Measurements from ENCODE around the gene TGFA. TPM values are rescaled to one million over a fixed set of nuclear protein-coding genes. Genes with fewer than 3 reads are reported as not detected.

Gene TGFA
- total and polyA plus RNA-seq, 2 experiments from 2014 or later: 1.4 to 6.5 TPM

DNA sequence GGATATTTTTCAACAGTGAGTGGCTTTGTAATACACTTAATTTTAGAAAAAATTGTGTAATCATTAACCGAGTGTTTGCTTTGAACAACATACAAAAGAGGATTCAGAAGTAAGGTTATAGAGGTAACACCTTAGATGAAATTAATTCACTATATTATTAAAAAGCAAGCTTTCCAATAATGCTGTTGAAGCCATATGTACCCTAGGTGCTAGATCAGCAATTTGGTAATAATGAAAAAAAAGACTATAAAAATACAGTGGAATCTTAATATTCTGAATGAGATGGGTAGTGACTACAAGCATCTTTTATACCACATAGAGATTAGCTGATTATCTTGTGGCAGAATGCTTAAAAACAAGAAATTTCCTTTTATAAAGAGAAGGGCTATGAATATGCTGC lies 136.6 kb downstream of the TGFA start:
- Mint-ChIP-seq H3K4me3 (no peak overlapping the region), H3K4me1 (peaks cover 7% of the 10 kb centered on the region), H3K36me3 (ENCODE audit: low read depth) (no peaks in the 10 kb centered on the region), H3K27me3 (ENCODE audit: insufficient read depth, low read depth, poor library complexity) (peaks cover 13% of the 10 kb centered on the region), H3K9me3 (no peaks in the 10 kb centered on the region), H3K27ac (no peak overlapping the region)
- H3K79me2 ChIP-seq (replicated peaks; ENCODE audit: insufficient read depth): no peaks in the 10 kb centered on the region
- DNase-seq (ENCODE audit: low spot score): no peak
- no peak overlapping the region for H3K27ac ChIP-seq (ENCODE audit: low read depth)
- no peaks in the 10 kb centered on the region for H3K4me1 ChIP-seq (ENCODE audit: insufficient read depth)
- H3K4me3 ChIP-seq: no peak overlapping the region
- H3K27me3 ChIP-seq (ENCODE audit: insufficient read depth): peaks cover 16% of the 10 kb centered on the region; the same call in 1 of the 2 replicates
- H3K4me2 ChIP-seq: no peak overlapping the region
- ATAC-seq: no peak
- no peaks in the 10 kb centered on the region; the same call in 1 of the 2 replicates for H3K9me2 ChIP-seq (ENCODE audit: insufficient read depth)
- H3K36me3 ChIP-seq (ENCODE audit: insufficient read depth): no peaks in the 10 kb centered on the region
- no peaks in the 10 kb centered on the region for H3F3A ChIP-seq (replicated peaks; ENCODE audit: low read depth)
- no peak overlapping the region for H2AFZ ChIP-seq
- no peak for TF ChIP-seq POLR2AphosphoS5 (IDR thresholded peaks at IDR 0.05; ENCODE audit: low read depth)
- TF ChIP-seq EZH2 (IDR thresholded peaks at IDR 0.05; ENCODE audit: low read depth, unreplicated experiment): no peak
- TF ChIP-seq JUNB (IDR thresholded peaks at IDR 0.05; ENCODE audit: unreplicated experiment): no peak
- no peak for TF ChIP-seq ZNF331 (CRISPR knock-in tag; IDR thresholded peaks at IDR 0.05; ENCODE audit: low read depth)
- TF ChIP-seq ETS1 (IDR thresholded peaks at IDR 0.05): no peak
- TF ChIP-seq, protein P1, sequence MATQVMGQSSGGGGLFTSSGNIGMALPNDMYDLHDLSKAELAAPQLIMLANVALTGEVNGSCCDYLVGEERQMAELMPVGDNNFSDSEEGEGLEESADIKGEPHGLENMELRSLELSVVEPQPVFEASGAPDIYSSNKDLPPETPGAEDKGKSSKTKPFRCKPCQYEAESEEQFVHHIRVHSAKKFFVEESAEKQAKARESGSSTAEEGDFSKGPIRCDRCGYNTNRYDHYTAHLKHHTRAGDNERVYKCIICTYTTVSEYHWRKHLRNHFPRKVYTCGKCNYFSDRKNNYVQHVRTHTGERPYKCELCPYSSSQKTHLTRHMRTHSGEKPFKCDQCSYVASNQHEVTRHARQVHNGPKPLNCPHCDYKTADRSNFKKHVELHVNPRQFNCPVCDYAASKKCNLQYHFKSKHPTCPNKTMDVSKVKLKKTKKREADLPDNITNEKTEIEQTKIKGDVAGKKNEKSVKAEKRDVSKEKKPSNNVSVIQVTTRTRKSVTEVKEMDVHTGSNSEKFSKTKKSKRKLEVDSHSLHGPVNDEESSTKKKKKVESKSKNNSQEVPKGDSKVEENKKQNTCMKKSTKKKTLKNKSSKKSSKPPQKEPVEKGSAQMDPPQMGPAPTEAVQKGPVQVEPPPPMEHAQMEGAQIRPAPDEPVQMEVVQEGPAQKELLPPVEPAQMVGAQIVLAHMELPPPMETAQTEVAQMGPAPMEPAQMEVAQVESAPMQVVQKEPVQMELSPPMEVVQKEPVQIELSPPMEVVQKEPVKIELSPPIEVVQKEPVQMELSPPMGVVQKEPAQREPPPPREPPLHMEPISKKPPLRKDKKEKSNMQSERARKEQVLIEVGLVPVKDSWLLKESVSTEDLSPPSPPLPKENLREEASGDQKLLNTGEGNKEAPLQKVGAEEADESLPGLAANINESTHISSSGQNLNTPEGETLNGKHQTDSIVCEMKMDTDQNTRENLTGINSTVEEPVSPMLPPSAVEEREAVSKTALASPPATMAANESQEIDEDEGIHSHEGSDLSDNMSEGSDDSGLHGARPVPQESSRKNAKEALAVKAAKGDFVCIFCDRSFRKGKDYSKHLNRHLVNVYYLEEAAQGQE (IDR thresholded peaks at IDR 0.05; ENCODE audit: unreplicated experiment): no peak
- no peak for TF ChIP-seq ZNF114 (CRISPR knock-in tag; IDR thresholded peaks at IDR 0.05)
- TF ChIP-seq EZH2phosphoT487 (IDR thresholded peaks at IDR 0.05; ENCODE audit: unreplicated experiment): no peak
- TF ChIP-seq CREB1 (CRISPR knock-in tag; IDR thresholded peaks at IDR 0.05; ENCODE audit: low read depth): no peak
- TF ChIP-seq CTCF (conservative IDR thresholded peaks at IDR 0.05; ENCODE audit: low read depth in 2 of 2): no peak
- no peak for TF ChIP-seq NANOG (IDR thresholded peaks at IDR 0.05; ENCODE audit: borderline replicate concordance)
- TF ChIP-seq, protein P2, sequence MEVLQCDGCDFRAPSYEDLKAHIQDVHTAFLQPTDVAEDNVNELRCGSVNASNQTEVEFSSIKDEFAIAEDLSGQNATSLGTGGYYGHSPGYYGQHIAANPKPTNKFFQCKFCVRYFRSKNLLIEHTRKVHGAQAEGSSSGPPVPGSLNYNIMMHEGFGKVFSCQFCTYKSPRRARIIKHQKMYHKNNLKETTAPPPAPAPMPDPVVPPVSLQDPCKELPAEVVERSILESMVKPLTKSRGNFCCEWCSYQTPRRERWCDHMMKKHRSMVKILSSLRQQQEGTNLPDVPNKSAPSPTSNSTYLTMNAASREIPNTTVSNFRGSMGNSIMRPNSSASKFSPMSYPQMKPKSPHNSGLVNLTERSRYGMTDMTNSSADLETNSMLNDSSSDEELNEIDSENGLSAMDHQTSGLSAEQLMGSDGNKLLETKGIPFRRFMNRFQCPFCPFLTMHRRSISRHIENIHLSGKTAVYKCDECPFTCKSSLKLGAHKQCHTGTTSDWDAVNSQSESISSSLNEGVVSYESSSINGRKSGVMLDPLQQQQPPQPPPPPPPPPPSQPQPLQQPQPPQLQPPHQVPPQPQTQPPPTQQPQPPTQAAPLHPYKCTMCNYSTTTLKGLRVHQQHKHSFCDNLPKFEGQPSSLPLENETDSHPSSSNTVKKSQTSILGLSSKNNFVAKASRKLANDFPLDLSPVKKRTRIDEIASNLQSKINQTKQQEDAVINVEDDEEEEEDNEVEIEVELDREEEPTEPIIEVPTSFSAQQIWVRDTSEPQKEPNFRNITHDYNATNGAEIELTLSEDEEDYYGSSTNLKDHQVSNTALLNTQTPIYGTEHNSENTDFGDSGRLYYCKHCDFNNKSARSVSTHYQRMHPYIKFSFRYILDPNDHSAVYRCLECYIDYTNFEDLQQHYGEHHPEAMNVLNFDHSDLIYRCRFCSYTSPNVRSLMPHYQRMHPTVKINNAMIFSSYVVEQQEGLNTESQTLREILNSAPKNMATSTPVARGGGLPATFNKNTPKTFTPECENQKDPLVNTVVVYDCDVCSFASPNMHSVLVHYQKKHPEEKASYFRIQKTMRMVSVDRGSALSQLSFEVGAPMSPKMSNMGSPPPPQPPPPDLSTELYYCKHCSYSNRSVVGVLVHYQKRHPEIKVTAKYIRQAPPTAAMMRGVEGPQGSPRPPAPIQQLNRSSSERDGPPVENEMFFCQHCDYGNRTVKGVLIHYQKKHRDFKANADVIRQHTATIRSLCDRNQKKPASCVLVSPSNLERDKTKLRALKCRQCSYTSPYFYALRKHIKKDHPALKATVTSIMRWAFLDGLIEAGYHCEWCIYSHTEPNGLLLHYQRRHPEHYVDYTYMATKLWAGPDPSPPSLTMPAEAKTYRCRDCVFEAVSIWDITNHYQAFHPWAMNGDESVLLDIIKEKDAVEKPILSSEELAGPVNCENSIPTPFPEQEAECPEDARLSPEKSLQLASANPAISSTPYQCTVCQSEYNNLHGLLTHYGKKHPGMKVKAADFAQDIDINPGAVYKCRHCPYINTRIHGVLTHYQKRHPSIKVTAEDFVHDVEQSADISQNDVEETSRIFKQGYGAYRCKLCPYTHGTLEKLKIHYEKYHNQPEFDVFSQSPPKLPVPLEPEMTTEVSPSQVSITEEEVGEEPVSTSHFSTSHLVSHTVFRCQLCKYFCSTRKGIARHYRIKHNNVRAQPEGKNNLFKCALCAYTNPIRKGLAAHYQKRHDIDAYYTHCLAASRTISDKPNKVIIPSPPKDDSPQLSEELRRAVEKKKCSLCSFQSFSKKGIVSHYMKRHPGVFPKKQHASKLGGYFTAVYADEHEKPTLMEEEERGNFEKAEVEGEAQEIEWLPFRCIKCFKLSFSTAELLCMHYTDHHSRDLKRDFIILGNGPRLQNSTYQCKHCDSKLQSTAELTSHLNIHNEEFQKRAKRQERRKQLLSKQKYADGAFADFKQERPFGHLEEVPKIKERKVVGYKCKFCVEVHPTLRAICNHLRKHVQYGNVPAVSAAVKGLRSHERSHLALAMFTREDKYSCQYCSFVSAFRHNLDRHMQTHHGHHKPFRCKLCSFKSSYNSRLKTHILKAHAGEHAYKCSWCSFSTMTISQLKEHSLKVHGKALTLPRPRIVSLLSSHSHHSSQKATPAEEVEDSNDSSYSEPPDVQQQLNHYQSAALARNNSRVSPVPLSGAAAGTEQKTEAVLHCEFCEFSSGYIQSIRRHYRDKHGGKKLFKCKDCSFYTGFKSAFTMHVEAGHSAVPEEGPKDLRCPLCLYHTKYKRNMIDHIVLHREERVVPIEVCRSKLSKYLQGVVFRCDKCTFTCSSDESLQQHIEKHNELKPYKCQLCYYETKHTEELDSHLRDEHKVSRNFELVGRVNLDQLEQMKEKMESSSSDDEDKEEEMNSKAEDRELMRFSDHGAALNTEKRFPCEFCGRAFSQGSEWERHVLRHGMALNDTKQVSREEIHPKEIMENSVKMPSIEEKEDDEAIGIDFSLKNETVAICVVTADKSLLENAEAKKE (CRISPR knock-in tag; IDR thresholded peaks at IDR 0.05): no peak
- TF ChIP-seq STAT1 (IDR thresholded peaks at IDR 0.05; ENCODE audit: unreplicated experiment): no peak
- no peaks in the 10 kb centered on the region for H4K20me1 ChIP-seq (replicated peaks; ENCODE audit: insufficient read depth)
